ENCODE results near the gene MUC5B. TPM values are rescaled to one million over a fixed set of nuclear protein-coding genes. Genes with fewer than 3 reads are reported as not detected.

Gene MUC5B
- total and polyA plus RNA-seq, 2 of the 13 experiments (the other 11 are each of a cell fraction or from before 2014, with no cell fraction given): 0.01 TPM; not detected in 1

GRCh38 chr11:1219834-1220815 lies 2.7 kb upstream of the MUC5B start (continued):
- no peak for TF ChIP-seq SIN3B (IDR thresholded peaks at IDR 0.05; ENCODE audit: low read length)
- TF ChIP-seq EHMT2 (IDR thresholded peaks at IDR 0.05; ENCODE audit: borderline replicate concordance, low read depth, low read length): no peak
- TF ChIP-seq PHF8 (CRISPR knock-in tag; IDR thresholded peaks at IDR 0.05): 0 out of 2 replicates have a peak, but pooled peaks have one; percentile 20
- TF ChIP-seq MAFF (IDR thresholded peaks at IDR 0.05; ENCODE audit: low read depth, low read length): no peak
- TF ChIP-seq SP5 (CRISPR knock-in tag; IDR thresholded peaks at IDR 0.05; ENCODE audit: borderline replicate concordance, low read depth): peak; percentile 83
- no peak for TF ChIP-seq DNMT1 (CRISPR knock-in tag; IDR thresholded peaks at IDR 0.05)
- no peak for TF ChIP-seq AGO1 (IDR thresholded peaks at IDR 0.05; ENCODE audit: low read depth, low read length, poor library complexity, severe bottlenecking)
- peak; percentile 69; the same call in 1 of the 2 replicates for TF ChIP-seq KLF11 (CRISPR knock-in tag; IDR thresholded peaks at IDR 0.05)
- TF ChIP-seq ZNF274 (CRISPR knock-in tag; IDR thresholded peaks at IDR 0.05): no peak
- TF ChIP-seq NR3C1 (CRISPR knock-in tag; IDR thresholded peaks at IDR 0.05): no peak
- no peak for TF ChIP-seq ZNF251 (CRISPR knock-in tag; IDR thresholded peaks at IDR 0.05)
- TF ChIP-seq NFE2L2 (IDR thresholded peaks at IDR 0.05; ENCODE audit: low read length): no peak
- TF ChIP-seq JUNB (CRISPR knock-in tag; IDR thresholded peaks at IDR 0.05; ENCODE audit: borderline replicate concordance): no peak
- TF ChIP-seq ZNF598 (CRISPR knock-in tag; IDR thresholded peaks at IDR 0.05; ENCODE audit: borderline replicate concordance): no peak
- TF ChIP-seq SP4 (CRISPR knock-in tag; IDR thresholded peaks at IDR 0.05): peak; percentile 83
- TF ChIP-seq NBN (conservative IDR thresholded peaks at IDR 0.05): no peak
- TF ChIP-seq ZSCAN30 (CRISPR knock-in tag; IDR thresholded peaks at IDR 0.05): no peak
- no peak for TF ChIP-seq EED (CRISPR knock-in tag; IDR thresholded peaks at IDR 0.05)
- TF ChIP-seq ZNF432 (CRISPR knock-in tag; IDR thresholded peaks at IDR 0.05; ENCODE audit: borderline replicate concordance): no peak
- peak; percentile 61; the same call in 1 of the 2 replicates for TF ChIP-seq POGZ (CRISPR knock-in tag; IDR thresholded peaks at IDR 0.05)
- TF ChIP-seq NFATC3 (CRISPR knock-in tag; IDR thresholded peaks at IDR 0.05): no peak
- no peak for TF ChIP-seq ZNF451 (CRISPR knock-in tag; IDR thresholded peaks at IDR 0.05)
- TF ChIP-seq FOXC1 (CRISPR knock-in tag; IDR thresholded peaks at IDR 0.05; ENCODE audit: borderline replicate concordance): peak; percentile 78
- TF ChIP-seq ZFY (CRISPR knock-in tag; IDR thresholded peaks at IDR 0.05): peak; percentile 60
- peak; percentile 86 for TF ChIP-seq ISL2 (CRISPR knock-in tag; IDR thresholded peaks at IDR 0.05)
- TF ChIP-seq ELF1 (CRISPR knock-in tag; IDR thresholded peaks at IDR 0.05): peak; percentile 71
- peak; percentile 77; the same call in 1 of the 2 replicates for TF ChIP-seq ZNF414 (CRISPR knock-in tag; IDR thresholded peaks at IDR 0.05)
- peak; percentile 41; the same call in 1 of the 2 replicates for TF ChIP-seq ZMYM2 (CRISPR knock-in tag; IDR thresholded peaks at IDR 0.05)
- no peak for TF ChIP-seq MATR3 (CRISPR knock-in tag; IDR thresholded peaks at IDR 0.05)

Measured in HepG2 (cell line).